D721Med (cell line): ENCODE measurements around the gene CIAO3.

ENCODE experiments used
- DNase-seq: peaks from one replicate; pipeline ENCODE4 v3.0.0; 2011; ENCODE audit warnings: low spot score; ENCODE audit not compliant: insufficient read length
- FAIRE-seq: peaks from 2 replicates; lab custom pipeline; 2011; peaks lifted over from hg19 to GRCh38; lab: Jason Lieb, UNC
- CTCF ChIP-seq: IDR thresholded peaks from 2 replicates; pipeline ENCODE4 v1.5.1; 2012; ENCODE audit warnings: mild to moderate bottlenecking, control low read depth; ENCODE audit not compliant: insufficient read depth; ENCODE audit errors: missing control alignments

CIAO3 gene

GRCh38 chr16:719815-720446 lies 20.9 kb downstream of the CIAO3 start:
- no peak for FAIRE-seq

GRCh38 chr16:718922-719321 lies 21.9 kb downstream of the CIAO3 start:
- no peak for TF ChIP-seq CTCF
- FAIRE-seq: no peak
- no peak for DNase-seq

More at GRCh38 chr16:719815-720446, 20.9 kb downstream of the CIAO3 start:
- TF ChIP-seq CTCF: no peak
- DNase-seq: no peak

GRCh38 chr16:718389-718788 lies 22.4 kb downstream of the CIAO3 start:
- no peak for DNase-seq
- no peak for TF ChIP-seq CTCF
- FAIRE-seq: no peak

GRCh38 chr16:717450-718245 lies 23.1 kb downstream of the CIAO3 start:
- DNase-seq (no peak), FAIRE-seq (no peak)
- TF ChIP-seq CTCF: no peak

- no peak for DNase-seq
- TF ChIP-seq CTCF: no peak
- no peak for FAIRE-seq
Observed at GRCh38 chr16:716768-717325, 23.9 kb downstream of the CIAO3 start.

GRCh38 chr16:716200-716568 lies 24.6 kb downstream of the CIAO3 start:
- TF ChIP-seq CTCF: no peak
- FAIRE-seq: no peak
- no peak for DNase-seq
